GM12878 (cell line): Measurements from ENCODE around the gene PRR15. TPM values are rescaled to one million over a fixed set of nuclear protein-coding genes. Genes with fewer than 3 reads are reported as not detected.

Experiments
- ATAC-seq: fragments of 200-7000 bp; cut with Tn5 transposase; 3 replicates; pipeline ENCODE4 v1.9.1; 2020; ENCODE audit warnings: mild to moderate bottlenecking, moderate library complexity
- BruUV-seq: library from RNA; stranded (reverse); fragments of 400-500 nt; replicated peaks from 2 replicates; lab custom pipeline; 2021; lab: Mats Ljungman, UMichigan
- CTCF ChIA-PET: fragments of 300-600 bp; sonication (Branson Sonifier 250); formaldehyde crosslinking; extraction: SDS; loops from one replicate; lab custom pipeline; 2021; ENCODE audit warnings: inconsistent platforms; lab: Yijun Ruan, JAX
- POLR2A ChIA-PET: fragments of 350-600 bp; formaldehyde crosslinking; extraction: SDS; loops from one replicate; lab custom pipeline; 2021; ENCODE audit warnings: inconsistent platforms; lab: Charles Lee
- RAD21 ChIA-PET: fragments of 300-600 bp; sonication (Branson Sonifier 250); formaldehyde crosslinking; loops from one replicate; lab custom pipeline; 2023; ENCODE audit warnings: antibody characterized with exemption; ENCODE audit not compliant: unreplicated experiment; lab: Charles Lee
- SMC1A ChIA-PET: fragments of 300-600 bp; sonication (Branson Sonifier 250); formaldehyde crosslinking; loops from one replicate; lab custom pipeline; 2023; ENCODE audit not compliant: unreplicated experiment, uncharacterized antibody; lab: Charles Lee
- DNase-seq: peaks from one replicate; pipeline ENCODE4 v3.0.0-alpha.2; 2011; ENCODE audit warnings: low read depth, low spot score
- FAIRE-seq: peaks from 3 replicates; lab custom pipeline; 2011; peaks lifted over from hg19 to GRCh38; lab: Jason Lieb, UNC
- H2AFZ ChIP-seq: 2 replicates; pipeline ENCODE4 v1.6.0; 2011; ENCODE audit warnings: low read depth, low read length, control low read depth; ENCODE audit not compliant: control insufficient read depth
- H3K27ac ChIP-seq: 2 replicates; pipeline ENCODE4 v1.5.1; 2011; ENCODE audit warnings: control low read depth; ENCODE audit not compliant: control insufficient read depth, insufficient read depth
- H3K27me3 ChIP-seq, 2 experiments: replicated peaks in 1 of 2; 2 replicates each; pipeline versions ENCODE4 v1.6.0 to v1.6.1; 2011; ENCODE audit warnings: low read length in 1 of 2; ENCODE audit not compliant: control insufficient read depth in 2 of 2, insufficient read depth in 2 of 2
- H3K36me3 ChIP-seq, 2 experiments: 2 replicates each; pipeline ENCODE4 v1.5.1; 2011; ENCODE audit warnings: low read length in 1 of 2; ENCODE audit not compliant: control insufficient read depth in 2 of 2, insufficient read depth in 2 of 2
- H3K4me1 ChIP-seq: 2 replicates; pipeline ENCODE4 v1.6.1; 2011; ENCODE audit warnings: mild to moderate bottlenecking, low read length, moderate library complexity, mixed read lengths; ENCODE audit not compliant: control insufficient read depth, insufficient read depth
- H3K4me2 ChIP-seq: 2 replicates; pipeline ENCODE4 v1.6.0; 2011; ENCODE audit warnings: control low read depth; ENCODE audit not compliant: control insufficient read depth, insufficient read depth
- H3K4me3 ChIP-seq: fragments of 200-600 bp; sonication (generic); 2 replicates; pipeline ENCODE4 v1.5.1; 2016
- H3K79me2 ChIP-seq: 2 replicates; pipeline ENCODE4 v1.6.0; 2011; ENCODE audit warnings: low read length; ENCODE audit not compliant: control insufficient read depth, insufficient read depth
- H3K9ac ChIP-seq: 2 replicates; pipeline ENCODE4 v1.8.0; 2011; ENCODE audit warnings: low read length, control low read depth, mixed read lengths; ENCODE audit not compliant: control insufficient read depth, insufficient read depth
- H3K9me3 ChIP-seq: replicated peaks from 3 replicates; pipeline ENCODE4 v1.5.1; 2011; ENCODE audit warnings: mild to moderate bottlenecking, low read length; ENCODE audit not compliant: control insufficient read depth, insufficient read depth
- H4K20me1 ChIP-seq: 2 replicates; pipeline ENCODE4 v1.6.0; 2011; ENCODE audit not compliant: control insufficient read depth, insufficient read depth
- CHD2 ChIP-seq: IDR thresholded peaks from 2 replicates; pipeline ENCODE4 v1.6.1; 2011; ENCODE audit warnings: low read depth, low read length, improper control_type of control experiment, borderline replicate concordance
- CREB1 ChIP-seq: IDR thresholded peaks from 2 replicates; pipeline ENCODE4 v1.6.1; 2012; ENCODE audit warnings: low read depth, mild to moderate bottlenecking, inconsistent platforms
- EED ChIP-seq: sonication (generic); IDR thresholded peaks from 2 replicates; pipeline ENCODE4 v1.6.1; 2016; ENCODE audit warnings: antibody characterized with exemption, low read depth
- FOS ChIP-seq: IDR thresholded peaks from 3 replicates; pipeline ENCODE4 v1.6.1; 2011; ENCODE audit warnings: borderline replicate concordance; ENCODE audit not compliant: insufficient read length; ENCODE audit errors: extremely low read depth
- HDAC2 ChIP-seq: fragments of 200-600 bp; sonication (generic); IDR thresholded peaks from 2 replicates; pipeline ENCODE4 v1.6.1; 2017
- IKZF1 ChIP-seq: fragments of 450-650 bp; conservative IDR thresholded peaks from 2 replicates; pipeline ENCODE4 v1.6.1; 2017; ENCODE audit warnings: antibody characterized with exemption, mild to moderate bottlenecking
- LARP7 ChIP-seq: fragments of 450-650 bp; IDR thresholded peaks from 2 replicates; pipeline ENCODE4 v1.6.1; 2017; ENCODE audit warnings: mild to moderate bottlenecking
- NFXL1 ChIP-seq: fragments of 450-650 bp; IDR thresholded peaks from 2 replicates; pipeline ENCODE4 v1.6.1; 2017; ENCODE audit warnings: antibody characterized with exemption, mild to moderate bottlenecking, borderline replicate concordance
- PML ChIP-seq: IDR thresholded peaks from 2 replicates; pipeline ENCODE4 v1.6.1; 2012; ENCODE audit warnings: low read length, inconsistent platforms
- RAD51 ChIP-seq: fragments of 450-650 bp; IDR thresholded peaks from 2 replicates; pipeline ENCODE4 v1.6.1; 2016; ENCODE audit warnings: moderate library complexity, mild to moderate bottlenecking, inconsistent platforms
- RB1 ChIP-seq: fragments of 450-650 bp; formaldehyde crosslinking; IDR thresholded peaks from 2 replicates; pipeline ENCODE4 v1.6.1; 2017; ENCODE audit warnings: mild to moderate bottlenecking, borderline replicate concordance
- SREBF2 ChIP-seq: IDR thresholded peaks from 2 replicates; pipeline ENCODE4 v1.6.1; 2012; ENCODE audit warnings: mild to moderate bottlenecking, low read length
- SUPT20H ChIP-seq: IDR thresholded peaks from 2 replicates; pipeline ENCODE4 v1.6.1; 2011; ENCODE audit warnings: low read depth, mild to moderate bottlenecking, low read length, moderate library complexity, borderline replicate concordance; ENCODE audit not compliant: control insufficient read depth
- TAF1 ChIP-seq: IDR thresholded peaks from 2 replicates; pipeline ENCODE4 v1.6.1; 2011; ENCODE audit warnings: mild to moderate bottlenecking, low read depth, low read length, borderline replicate concordance
- TCF12 ChIP-seq: IDR thresholded peaks from 2 replicates; pipeline ENCODE4 v1.6.1; 2011; ENCODE audit warnings: low read depth, mild to moderate bottlenecking, low read length
- ZBTB40 ChIP-seq: fragments of 450-650 bp; IDR thresholded peaks from 2 replicates; pipeline ENCODE4 v1.6.1; 2016; ENCODE audit warnings: mild to moderate bottlenecking, moderate library complexity, borderline replicate concordance
- ZNF207 ChIP-seq: fragments of 450-650 bp; IDR thresholded peaks from 2 replicates; pipeline ENCODE4 v1.6.1; 2014; ENCODE audit warnings: antibody characterized with exemption, mild to moderate bottlenecking, borderline replicate concordance
- ZNF24 ChIP-seq: fragments of 450-650 bp; IDR thresholded peaks from 2 replicates; pipeline ENCODE4 v1.6.1; 2017; ENCODE audit warnings: antibody characterized with exemption, mild to moderate bottlenecking
- ZNF622 ChIP-seq: fragments of 450-650 bp; IDR thresholded peaks from 2 replicates; pipeline ENCODE4 v1.6.1; 2017; ENCODE audit warnings: mild to moderate bottlenecking, inconsistent platforms
- WGBS: methylation state at CpG from one replicate; pipeline ENCODE4 v1.1.6; 2016; ENCODE audit warnings: low lambda C conversion rate; ENCODE audit not compliant: insufficient replicate concordance, insufficient coverage; ENCODE audit errors: missing lambda C conversion rate; 5-methylcytosine and 5-hydroxymethylcytosine counted together
- in situ Hi-C: fragments of 300-500 bp; cut with MboI; formaldehyde crosslinking; loops from 9 replicates; pipeline ENCODE4 v1.14.3; 2018; ENCODE audit warnings: mixed read lengths
- intact Hi-C: fragments of 100-400 bp; cut with micrococcal nuclease; formaldehyde crosslinking; loops from one replicate; pipeline ENCODE4 v1.14.2; 2022; ENCODE audit not compliant: unreplicated experiment
- polyA plus RNA-seq, 11 experiments: library from polyadenylated mRNA; depleted of rRNA in 4 of 11; unstranded in 6 of 11; stranded (reverse) in 5 of 11; fragments of >200 nt; fragmentation: Nextera tagmentation in 4 of 11; fragmentation: Illumina TruSeq in 1 of 11; extraction: Ambion mirVana in 4 of 11; extraction: Trizol in 1 of 11; gene quantifications; 1 replicate in 1 of 11; 2 replicates in 10 of 11; pipeline versions ENCODE4 v1.2.1 to v1.2.3, GENCODE V29; 2011 to 2016; ENCODE audit warnings: inconsistent platforms in 2 of 11, missing spikeins in 2 of 11, low read depth in 1 of 11
- total RNA-seq, 4 experiments: library from RNA; depleted of rRNA in 3 of 4; stranded (reverse); fragments of >200 nt in 3 of 4; fragmentation: Illumina TruSeq in 1 of 4; extraction: Trizol in 1 of 4; gene quantifications; 2 replicates each; pipeline versions ENCODE4 v1.2.1 to v1.2.3, GENCODE V29; 2013 to 2021

Gene PRR15
- total and polyA plus RNA-seq, 10 of the 15 experiments (the other 5 are each of a cell fraction or from before 2014, with no cell fraction given), result not detected

- TF ChIP-seq EED (no peak), ZNF207 (no peak), TAF1 (no peak), TCF12 (no peak), ZBTB40 (no peak), CHD2 (no peak), HDAC2 (no peak), RB1 (no peak)
Measured at GRCh38 chr7:29597266-29597665, 33.6 kb downstream of the PRR15 start (continued).

- ATAC-seq, result no peak
Measured at GRCh38 chr7:29598137-29598536, 34.5 kb downstream of the PRR15 start.

More at GRCh38 chr7:29598137-29598536, 34.5 kb downstream of the PRR15 start:
- H3K4me1 ChIP-seq, result no peaks in the 10 kb centered on the region
- H2AFZ ChIP-seq, result no peak overlapping the region
- H4K20me1 ChIP-seq, result no peaks in the 10 kb centered on the region
- ChIA-PET CTCF (no interaction called here), SMC1A (no interaction called here), POLR2A (no interaction called here), RAD21 (no interaction called here)
- 0% methylated on average over 3 of the region's 3 CpGs for WGBS
- H3K4me3 ChIP-seq, result no peak overlapping the region
- H3K4me2 ChIP-seq, result no peak overlapping the region
- H3K27ac ChIP-seq, result no peak overlapping the region
- H3K36me3 ChIP-seq, result no peaks in the 10 kb centered on the region
- H3K79me2 ChIP-seq, result no peaks in the 10 kb centered on the region
- H3K9ac ChIP-seq, result no peak overlapping the region
- no TSS peak for BruUV-seq
- no peaks in the 10 kb centered on the region for H3K27me3 ChIP-seq
- TF ChIP-seq RAD51 (no peak), CREB1 (no peak), ZNF622 (no peak), LARP7 (no peak), PML (no peak), NFXL1 (no peak), IKZF1 (no peak), SUPT20H (no peak), SREBF2 (no peak), EED (no peak), FOS (no peak), ZNF24 (no peak)
- in situ Hi-C loops, result no loop called here
- no peak for DNase-seq
- intact Hi-C loops, result no loop called here
- FAIRE-seq, result no peak
- no peaks in the 10 kb centered on the region for H3K9me3 ChIP-seq
